GM18873 (cell line): Measurements from ENCODE around the gene EPHB2.

ENCODE experiments used
- ATAC-seq: cut with Tn5 transposase; IDR thresholded peaks from one replicate; pipeline ENCODE4 v1.9.1; 2021; ENCODE audit warnings: mild to moderate bottlenecking, moderate library complexity, moderate number of reproducible peaks; ENCODE audit not compliant: unreplicated experiment, low FRiP score

EPHB2 gene

DNA sequence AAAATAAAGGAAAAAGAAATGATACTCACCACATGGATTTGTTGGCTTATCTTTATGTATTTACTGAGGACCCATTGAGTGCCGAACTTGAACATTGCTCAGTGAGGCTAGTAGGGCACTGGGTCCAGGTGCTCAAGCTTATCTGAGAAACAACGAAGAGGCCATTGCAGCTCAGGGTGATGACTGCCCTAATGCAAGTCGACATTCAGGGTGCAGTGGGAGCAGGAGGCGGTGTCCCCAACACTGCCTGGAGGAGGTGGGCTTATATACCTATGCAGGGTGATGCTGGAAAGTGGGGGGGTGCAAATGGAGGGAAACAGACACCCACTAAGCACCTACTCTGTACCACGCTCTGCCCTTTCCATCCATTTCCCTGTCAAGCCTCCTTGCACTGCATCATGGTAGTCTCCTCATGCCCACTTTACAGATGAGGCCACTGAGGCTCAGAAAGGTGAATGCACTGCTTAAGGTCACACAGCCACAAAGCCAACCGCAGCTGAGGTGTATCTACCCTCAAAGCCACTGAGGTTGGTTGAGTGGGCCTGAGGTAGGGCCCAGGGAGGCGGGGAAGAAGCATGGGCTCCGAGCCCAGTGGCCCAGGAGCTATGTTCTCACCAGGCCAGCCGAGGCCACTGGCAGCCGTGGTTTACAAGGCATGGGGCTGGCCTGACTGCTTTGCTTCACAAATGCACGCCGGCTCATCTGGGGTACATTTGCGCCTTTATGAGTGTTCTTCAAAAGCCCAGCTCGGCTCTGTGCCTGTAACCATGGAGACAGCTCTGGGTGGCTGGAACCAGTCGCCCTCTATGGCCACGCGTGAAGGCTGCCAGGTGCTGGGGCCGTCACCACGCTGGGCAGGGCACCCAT lies 103.8 kb downstream of the EPHB2 start:
- no peak for ATAC-seq

DNA sequence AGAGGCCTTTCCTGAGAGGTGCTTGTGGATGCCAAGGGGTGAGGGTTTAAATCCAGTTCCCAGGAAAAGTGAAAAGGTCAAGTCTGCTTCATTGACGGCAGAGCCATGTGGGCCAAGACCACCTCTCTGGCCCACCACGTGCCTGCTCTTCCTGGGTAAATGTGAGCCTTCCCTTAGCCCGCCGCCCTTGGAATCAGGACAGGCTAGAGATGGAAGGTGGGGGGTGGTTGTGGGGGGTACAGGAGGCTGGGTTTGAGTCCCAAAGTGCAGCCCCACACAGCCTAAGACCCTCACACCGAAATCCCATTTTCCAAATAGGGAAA lies 104.4 kb downstream of the EPHB2 start:
- no peak for ATAC-seq

DNA sequence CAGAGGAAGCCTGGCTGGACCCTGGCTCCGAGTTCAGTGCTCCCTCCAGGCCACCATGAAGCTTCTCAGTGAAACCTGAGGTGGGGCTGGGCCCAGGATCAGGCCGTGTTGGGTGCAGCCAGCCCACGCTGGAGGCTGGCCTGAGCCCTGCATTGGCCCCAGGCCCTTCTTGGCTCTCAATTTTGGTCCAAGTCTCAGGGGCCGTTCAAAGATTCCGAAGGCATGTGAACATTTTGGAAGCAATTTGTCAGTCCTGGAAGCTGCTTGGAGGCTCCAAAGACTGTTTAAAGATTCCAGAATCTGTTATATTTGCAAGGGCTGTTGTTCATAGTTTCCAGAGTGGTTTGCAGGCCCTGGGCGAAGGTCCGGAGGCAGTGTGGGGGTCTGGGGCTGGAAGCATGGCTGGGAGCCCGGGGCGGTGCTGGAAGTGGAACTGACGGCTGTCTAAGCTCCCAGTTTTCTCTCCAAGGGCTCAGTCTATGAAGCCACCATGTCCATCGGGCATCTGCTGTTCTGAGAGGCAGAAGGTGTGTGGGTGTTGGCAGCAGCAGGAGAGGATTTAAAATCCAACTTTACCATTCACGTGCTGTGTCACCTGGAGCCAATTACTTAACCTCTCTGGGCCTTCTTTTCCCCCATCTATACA lies 104.9 kb downstream of the EPHB2 start:
- ATAC-seq = no peak

DNA sequence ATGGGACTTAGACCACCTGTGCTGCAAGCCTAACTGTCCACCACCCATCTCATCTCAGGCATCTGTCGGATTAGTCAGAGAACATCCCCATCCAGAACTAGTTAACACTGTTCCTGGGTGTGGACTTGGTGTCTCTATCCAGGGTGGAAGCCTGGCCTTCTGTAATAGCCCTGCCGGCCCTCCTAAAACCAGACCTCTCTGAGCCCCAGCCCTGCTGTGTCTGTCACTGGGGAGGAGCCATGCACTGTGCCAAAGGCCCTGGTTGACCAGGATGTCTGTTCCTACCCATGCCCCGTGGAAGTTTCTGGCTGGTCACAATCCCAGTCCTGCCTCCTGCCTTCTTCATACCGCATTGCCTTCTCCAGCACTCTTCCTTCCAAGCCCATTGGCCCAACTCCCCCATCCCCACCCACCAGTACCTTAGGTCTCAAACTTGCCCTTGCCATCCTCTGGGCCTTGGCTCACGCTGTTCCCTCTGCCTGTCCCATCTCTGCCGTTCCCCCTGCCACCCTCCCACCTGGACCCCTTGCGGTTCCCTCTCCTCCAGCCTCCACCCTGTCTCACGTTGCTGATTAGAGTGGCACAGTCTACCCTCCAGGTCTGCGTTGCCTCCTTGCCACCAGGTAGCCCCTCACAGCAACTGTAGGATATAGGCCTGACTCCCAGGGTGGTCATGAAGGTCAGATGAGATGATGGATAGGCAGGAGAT lies 105.6 kb downstream of the EPHB2 start:
- ATAC-seq = no peak

DNA sequence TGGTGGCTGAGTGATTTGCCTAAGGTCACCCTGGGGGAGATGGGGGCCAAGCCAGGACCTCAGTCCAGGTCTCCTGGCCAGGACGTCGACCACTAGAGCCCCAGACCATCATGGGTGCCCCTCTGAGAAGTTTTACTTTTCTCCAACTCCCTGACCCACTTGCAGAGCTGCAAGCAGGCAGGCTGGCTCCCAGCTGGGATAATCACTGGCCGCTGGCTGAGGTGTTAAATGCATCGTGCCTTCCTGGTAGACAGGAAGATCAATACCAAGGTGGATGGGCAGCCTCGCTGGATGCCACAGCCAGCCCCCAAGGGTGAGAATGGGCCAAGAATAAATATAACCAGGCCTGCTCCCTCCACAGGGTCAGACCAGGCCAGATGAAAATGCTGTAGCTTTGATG lies 106.2 kb downstream of the EPHB2 start:
- ATAC-seq = no peak

DNA sequence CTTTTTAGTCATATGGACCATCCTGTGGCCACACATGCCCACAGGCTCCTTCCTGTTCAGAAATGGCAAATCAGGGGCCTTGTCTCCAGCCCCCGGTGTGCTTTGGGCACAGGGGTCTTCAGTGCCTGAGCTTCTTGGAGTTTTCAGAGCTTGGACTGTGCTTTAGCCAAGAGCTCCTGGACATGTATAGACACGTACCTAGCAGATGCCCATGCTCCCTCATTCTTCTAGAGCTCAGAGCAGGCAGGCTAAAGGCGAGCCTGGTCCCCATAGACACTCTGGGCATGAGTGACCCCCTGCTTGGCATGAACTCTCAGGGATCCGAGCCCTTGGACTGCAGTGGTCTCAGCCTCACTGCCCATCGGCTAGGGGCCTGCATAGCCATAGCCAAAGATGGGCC lies 106.8 kb downstream of the EPHB2 start:
- no peak for ATAC-seq

DNA sequence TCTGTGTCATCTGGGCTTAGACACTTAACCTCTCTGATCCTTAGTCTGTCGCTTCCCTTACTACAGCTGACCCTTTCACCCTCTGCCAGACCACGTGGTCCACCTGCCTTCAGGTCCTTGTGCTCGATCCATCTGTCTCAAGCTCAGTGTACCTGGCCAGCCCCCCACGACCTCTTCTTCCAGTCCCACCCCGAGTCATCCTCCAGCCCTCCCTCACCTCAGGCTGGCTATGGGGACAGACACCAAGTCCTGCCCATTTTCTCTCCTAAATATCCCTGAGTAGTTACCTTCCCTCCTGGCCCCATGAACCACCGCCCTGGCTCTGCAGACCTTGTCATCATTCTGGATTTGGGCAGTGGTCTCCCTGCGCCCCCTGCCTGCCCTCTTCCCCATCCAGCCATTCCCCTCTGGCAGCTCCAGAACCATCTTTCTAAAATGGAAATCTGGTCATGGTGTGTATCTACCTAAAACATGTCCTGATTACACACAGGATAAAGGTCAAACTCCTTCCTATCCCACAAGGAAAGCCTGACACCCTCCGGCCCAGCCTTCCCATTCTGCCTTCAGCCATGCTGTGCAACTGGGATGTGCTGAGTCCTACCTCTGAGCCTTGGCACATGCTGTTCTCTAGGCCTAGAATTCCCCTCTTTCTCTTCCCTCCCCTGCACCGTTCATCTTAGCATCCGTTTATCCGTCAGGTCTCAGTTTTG lies 107.6 kb downstream of the EPHB2 start:
- no peak for ATAC-seq

DNA sequence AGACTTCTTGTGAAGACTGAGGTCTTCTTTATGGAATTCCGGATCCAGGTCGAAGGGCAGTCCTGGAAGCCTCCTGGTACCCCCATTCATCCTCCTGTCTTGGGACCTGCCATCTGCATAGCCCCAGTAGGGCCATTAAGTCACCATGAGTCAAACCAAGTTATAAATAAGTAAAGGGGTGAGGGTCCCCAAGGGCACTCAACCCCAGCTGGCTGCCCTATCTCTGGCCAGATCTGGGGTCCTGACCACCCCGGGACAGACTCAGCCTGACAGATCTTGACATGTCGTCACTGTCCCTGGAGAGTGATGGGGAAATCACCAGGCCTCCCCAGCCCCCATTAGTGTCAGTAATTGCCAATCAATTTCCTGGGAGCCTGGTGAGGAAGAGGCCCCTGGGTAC lies 108.7 kb downstream of the EPHB2 start:
- no peak for ATAC-seq

DNA sequence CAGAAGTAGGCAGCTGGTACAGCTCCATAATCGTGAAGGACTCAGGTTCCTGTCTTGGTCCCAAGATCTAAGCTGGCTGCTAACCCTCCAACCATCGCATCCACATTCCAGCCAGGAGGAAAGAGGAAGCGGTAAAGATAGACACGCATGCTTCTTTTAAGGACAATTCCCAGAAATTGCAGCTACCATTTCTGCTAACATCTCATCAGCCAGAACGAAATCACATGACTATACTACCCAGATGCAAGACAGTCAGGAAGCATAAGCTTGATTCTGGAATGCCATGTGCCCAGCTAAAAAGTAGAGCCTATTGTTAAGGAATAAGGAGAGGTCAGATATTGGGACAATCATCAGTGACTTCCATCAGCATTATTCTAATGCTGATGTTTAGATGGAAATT lies 110.4 kb downstream of the EPHB2 start:
- ATAC-seq = no peak

DNA sequence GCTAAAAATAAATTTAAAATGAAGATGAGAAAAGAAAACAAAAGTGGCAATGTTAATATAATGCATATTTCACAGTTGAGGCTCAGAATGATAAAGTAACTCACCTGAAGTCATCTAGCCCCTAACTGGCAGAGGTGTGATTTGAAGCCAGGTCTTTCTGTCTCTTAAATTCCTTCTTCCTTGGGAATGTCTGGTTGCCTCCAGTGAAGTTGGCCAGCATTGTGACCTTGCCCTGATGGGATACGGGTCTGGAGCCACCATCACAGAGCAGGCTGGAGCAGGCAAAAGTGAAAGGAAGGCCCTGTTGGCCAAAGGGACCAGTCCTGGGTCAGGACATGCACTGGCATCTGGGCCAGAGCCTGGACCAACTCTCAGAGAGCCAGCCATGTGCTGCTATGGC lies 111.7 kb downstream of the EPHB2 start:
- no peak for ATAC-seq

DNA sequence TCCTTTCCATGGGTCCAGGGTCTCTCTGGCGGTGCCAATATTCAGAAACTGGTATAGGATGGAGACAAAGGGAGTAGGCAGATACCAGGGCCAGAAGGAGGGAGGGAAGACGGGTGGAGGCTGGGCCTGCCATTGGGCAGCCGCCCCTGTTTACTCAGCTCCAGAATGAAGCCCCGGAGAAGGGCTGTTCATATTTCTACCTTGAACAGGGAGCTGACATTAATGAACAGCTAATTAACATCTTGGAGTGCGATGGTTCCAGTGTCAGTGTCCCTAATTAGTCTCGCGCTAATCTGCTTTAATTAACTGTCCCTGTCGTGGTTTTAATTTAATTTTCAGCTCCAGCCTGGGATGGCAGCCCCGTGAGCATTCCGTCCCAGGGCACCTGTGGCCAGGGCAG lies 113.8 kb downstream of the EPHB2 start:
- no peak for ATAC-seq

DNA sequence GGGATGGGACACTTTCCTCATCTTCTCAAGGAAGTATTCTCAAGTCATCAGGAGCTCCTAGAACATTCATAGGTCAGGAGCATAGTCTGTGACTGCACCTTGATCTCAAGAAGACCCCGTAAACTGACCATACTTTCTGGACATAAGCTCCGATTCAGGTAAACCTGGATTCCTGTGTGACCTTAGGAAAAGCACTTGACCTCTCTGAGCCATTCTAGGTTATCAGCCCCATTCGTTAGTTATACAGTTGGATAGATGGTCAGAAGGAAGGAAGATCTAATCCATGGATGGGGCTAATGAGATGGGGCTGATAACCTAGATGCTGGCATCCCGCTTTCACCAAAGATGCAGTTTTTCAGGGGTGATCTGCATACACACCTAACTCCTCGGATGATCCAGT lies 114.3 kb downstream of the EPHB2 start:
- ATAC-seq = no peak

DNA sequence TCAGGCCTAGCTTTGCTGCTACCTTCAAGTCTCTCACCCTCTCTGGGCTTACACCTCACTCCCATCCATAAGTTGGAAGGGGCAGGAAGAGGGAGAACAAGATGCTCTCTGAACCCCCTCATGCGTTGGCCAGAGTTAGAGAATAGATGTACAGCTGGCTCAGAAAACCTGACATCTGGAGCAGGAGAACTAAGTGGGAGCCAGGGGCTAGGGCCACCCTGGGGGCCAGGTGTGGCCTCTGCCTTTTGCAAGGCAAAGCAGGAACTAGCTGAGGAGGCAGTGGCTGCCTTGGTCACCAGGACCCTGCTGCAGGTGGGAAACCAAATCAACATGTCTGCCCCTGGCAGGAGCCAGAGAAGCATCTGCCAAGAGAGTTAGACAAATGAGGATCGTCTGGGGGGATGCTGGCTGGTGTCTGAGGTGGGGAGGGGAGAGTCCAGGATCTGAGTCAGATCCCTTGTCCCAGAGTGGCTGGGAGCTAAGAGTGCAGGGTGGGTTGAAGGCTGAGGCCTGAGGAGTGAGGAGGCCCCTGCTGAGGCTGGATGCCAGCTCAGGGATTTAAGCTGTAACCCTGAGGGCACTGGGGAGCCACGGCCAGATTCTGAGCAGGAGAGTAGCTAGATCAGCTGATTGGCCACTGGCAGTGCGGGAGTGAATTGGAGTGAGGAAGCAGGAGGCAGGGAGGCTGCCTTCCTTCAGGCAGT lies 115.0 kb downstream of the EPHB2 start:
- no peak for ATAC-seq

DNA sequence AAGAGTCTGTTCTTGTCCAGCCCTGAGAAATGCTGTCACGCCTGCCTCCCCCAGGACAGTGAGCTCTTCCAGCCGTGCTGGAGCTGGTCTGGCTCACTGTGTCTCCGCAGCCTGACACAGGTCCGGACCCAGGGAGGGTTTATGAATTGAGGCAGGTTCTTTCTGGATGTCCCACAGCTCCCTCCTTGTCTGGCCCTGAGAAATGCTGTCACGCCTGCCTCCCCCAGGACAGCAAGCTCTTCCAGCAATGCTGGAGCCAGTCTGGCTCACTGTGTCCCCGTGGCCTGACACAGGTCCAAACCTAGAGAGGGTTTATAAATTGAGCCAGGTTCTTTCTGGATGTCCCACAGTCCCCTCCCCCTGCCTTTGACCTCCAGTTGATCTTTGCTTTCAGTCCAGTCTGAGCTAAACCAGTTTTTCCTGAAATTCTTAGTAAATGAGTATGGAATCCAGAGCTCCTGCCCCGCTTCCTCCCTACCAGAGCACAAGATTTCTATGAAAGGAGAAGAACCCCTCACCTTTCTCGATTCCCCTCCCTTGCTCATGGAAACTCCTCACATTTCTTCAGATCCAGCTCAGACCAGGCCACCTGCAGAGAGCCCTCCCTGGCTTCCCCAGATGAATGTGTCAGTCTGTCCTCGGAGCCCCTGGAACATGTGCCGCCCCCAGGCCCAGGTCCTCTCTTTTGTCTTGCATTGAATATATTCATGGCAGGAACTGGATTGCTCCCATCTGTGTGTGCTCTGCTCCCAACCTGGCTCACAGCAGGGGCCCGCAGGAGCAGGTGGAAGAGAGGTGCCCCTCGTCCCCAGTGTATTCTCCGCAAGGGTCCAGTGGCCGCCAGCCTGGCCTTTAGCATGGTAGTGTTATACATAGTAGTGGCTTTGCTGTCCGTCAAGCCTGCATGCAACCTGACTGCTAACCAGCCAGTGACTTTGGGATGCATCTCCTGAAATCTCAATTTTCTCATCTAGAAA lies 116.3 kb downstream of the EPHB2 start:
- no peak for ATAC-seq

DNA sequence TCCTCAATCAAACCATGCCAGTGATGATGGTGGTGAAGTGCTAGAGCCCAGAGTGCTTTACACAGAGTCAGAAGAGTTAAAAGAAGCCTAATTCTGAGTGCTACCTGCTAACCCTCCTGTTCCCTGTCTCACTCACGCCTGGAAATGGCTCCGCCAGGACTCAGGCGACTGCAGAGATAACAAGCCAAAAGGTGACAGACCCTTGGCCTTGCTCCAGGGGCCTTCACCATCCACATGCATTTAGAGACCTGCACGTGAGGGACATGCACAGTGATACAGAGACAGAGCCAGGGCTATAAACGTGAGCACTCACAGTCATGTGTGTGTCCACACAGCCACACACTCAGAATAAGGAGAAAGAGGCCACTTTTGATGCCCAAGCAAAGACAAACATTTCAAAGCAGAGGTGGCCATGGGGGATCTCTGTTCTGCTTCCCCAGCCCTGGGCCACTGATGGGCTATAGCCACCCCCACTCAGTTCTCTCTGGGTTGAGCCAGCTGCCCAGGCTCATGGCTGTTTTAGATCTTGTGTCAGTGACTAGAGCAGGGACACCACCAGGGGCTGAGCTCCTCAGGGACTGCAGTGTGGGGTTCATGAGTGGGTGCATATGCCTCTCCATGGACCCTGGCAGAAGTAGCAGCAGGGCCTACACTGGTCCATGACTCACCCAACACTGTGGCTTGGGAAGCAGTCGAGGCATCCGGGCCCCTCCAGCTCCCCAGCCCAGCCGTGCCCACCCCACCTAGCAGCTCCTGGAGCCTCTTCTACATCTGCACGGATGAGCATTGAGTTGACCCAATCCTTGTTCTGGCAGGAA lies 117.2 kb downstream of the EPHB2 start:
- ATAC-seq = no peak

DNA sequence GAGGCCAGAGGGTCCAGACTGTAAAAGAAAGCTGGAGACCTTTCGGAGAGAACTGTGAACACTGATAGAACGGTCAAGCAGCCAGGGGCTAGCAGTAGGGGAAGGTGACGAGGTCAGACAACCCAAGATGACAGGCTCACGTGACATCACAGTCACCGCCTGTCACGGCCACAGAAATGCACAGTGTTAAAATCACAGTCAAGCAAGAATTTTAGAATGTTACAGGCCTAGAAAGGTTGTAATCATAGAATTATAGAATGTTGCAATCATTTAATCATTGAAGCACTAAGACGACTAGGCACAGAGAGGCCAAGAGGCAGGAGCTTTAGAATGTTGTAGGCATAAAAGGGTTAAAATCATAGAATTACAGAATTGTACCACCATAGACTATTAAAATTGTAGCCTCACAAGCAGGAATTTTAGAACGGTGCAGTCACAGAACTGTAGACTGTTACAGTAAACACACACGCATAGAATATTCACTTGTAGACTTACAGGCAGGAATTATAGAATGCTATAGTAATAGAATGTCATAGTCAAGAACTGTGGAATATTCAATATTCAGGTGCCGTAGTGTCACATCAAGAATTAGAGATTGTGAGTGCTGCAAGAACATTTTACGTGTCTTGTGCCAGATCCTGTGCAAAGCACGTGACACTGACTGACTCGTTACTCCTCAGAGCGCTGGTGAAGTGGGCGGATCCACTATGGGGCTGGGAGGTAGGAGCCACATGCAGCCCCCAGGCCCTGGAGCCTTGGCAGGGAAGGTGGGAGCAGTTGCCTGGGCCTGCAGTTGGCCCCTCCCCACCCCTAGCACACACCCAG lies 118.1 kb downstream of the EPHB2 start:
- ATAC-seq = no peak

DNA sequence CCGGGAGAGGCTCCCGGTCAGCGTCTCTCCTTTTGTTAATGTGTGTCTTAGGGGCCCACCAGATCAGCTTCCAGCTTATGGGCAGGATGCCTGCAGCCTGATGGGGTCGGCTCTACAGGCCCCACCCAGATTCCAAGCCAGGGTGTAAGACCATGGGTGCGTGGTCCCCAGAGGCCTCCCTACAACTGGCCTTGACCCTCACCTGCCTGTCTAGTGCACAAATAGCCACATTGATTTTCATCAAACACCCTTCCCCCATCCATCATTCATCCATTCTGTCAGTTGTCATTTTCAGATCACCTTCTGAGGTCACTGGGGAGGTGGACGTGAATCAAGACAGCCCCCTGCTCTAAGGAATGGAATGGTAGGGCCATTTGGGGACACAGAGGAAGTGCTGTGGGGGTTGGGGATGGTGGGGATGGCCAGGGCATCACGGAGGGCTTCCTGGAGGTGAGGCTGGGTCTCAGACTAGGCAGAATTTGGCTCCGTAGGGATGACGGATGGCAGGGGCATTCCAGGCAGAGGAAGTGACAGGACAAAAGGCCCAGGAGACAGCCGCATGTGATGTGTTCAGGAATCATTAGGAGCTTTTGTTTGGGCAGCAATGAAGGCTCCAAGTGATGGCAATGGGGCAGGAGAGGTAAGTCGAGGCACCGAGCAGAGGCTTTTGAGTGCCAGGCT lies 118.8 kb downstream of the EPHB2 start:
- ATAC-seq = no peak
